Epidermal melanocyte (primary cell): ENCODE data around the gene KRT76.

Experiments used
- DNase-seq: peaks from one replicate; pipeline ENCODE4 v3.0.0; 2011; ENCODE audit warnings: low spot score; ENCODE audit not compliant: insufficient read length

The KRT76 gene

DNA sequence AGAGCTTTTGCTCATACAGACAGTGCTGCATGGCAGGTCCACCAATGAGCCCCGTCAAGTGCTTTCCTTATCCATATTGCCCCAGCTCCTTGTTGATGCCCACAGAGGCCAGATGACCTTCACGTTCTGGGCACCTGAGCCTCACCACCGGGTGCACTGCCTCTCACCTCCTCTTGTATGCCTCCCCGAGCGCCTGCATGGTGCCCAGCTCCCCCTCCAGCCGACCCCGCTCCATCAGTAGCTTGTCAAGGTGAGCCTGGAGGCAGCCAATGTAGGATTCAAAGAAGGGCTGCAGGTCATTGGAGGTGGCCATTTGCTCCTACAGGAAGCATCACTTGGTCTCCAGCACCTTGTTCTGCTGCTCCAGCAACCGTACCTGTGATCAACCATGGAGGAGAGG lies 42.0 kb downstream of the KRT76 start:
- no peak for DNase-seq

DNA sequence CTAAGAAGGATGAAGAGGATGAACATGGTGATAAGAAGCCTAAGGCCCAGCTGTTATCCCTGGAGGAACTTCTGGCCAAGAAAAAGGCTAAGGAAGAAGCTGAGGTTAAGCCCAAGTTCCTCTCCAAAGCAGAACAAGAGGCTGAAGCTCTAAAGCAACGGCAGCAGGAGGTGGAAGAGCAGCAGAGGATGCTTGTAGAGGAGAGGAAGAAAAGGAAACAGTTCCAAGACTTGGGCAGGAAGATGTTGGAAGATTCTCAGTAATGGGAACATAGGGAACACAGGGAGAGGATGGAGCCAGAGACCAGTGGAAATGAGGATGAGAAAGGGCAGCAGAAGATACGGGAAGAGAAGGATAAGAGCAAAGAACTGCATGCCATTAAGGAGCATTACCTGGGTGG lies 46.4 kb downstream of the KRT76 start:
- no peak for DNase-seq

DNA sequence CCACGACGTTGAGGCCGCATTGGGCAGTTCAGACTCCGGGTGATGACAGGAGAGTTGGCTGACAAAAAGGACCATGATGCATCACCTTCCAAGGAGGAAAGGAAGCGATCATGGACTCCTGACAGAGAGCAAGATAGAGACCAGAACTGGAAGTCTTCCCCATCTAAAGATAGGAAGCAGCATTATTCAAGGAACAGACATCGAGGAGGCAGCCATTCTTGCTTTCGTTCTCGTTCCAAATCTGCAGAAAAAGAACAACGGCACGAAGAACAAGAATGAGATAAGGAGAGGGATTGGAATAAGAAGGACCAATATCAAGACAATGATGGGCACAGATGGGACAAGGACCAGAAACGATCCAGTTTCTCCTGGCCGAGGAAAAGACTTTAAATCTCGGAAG lies 46.8 kb downstream of the KRT76 start:
- no peak for DNase-seq

DNA sequence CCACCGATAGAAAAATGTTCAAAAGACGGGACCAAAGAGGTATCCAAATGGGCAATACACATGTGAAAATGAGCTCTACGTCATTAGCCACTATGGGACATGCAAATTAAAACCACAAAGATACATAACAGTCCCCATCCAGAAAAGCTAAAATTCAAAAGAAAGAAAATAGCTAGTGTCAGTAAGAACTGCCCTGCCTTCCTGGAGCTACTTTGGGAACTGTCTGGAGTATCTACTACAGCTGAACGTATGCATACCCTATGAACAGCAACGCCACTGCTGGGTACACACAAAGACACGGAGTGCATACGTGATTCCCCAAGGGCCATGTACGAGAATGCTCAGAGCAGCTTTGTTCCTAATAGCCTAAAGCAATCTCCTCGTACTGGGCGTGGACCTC lies 48.0 kb downstream of the KRT76 start:
- no peak for DNase-seq

DNA sequence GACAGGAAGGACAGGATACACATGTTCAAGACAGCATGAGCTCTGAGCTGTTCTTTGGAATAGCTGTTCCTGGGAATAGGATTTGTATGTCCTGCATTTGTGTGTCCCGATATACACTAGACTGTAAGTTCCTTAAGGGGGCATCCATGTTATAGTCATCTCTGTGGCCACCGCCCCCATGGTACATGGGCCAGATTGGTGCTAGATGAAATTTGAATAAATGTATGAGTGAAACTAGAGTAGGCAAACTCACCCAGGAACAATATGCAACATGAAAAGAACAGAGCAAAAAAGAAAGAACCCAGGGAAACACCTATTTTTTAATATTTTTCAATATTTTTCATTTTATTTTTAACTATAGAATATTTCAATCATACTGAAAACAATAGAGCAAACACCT lies 48.8 kb downstream of the KRT76 start:
- no peak for DNase-seq

DNA sequence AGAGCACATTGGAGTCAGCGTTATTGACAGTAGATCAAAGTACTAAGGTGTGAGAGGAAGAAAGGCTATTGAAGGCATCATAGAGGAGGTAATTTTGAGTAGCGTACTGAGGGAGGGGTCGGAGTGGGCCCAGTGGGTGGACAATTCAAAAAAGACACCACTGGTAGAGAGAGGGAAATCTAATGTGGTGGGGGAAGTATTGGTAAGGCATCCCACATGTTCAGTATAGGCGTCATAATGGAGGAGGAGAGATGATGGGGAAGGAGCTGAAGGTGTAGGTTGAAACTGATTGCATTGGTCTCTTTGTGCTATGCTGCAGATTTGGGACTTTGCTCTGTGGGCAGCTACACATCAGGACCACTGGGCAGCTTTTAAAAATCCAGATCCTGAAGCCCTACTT lies 50.1 kb downstream of the KRT76 start:
- no peak for DNase-seq

DNA sequence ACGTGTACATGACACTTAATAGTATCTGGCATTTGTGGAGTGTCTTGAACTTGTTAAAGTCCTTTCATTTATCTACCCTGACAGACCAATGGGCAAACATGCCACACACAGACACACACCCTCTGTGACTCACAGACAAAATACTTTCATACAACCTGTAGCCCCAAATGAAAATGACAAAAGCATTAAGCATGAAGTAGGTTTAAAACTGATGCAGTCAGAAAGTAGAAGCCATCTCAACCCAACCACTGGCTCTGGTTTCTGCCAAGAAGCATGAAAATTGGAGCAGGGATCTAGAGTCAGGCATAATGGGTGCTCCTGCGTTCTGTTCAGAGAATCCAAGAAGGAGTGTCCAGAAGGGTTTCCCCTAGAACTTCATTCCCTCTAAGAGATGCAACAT lies 50.7 kb downstream of the KRT76 start:
- no peak for DNase-seq

DNA sequence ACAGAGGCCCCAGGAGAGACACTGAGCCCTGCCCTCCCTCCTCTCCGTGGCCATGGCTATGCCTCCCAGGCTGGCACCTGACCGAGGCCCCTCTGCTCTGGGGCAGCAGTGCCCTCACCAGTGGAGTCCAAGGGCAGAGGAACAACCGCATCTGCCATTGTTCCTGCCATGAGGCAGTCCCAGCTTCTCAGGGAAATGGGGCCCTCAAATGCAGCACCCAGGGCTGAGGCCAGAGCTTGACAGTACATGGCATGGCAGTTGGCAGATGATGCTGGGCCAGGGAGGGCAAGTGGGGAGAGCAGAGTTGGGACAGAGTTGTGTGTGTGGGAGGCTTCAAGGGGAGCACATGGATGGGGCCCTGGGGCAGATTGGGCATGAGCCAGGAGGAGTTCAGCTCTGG lies 52.8 kb downstream of the KRT76 start:
- no peak for DNase-seq

DNA sequence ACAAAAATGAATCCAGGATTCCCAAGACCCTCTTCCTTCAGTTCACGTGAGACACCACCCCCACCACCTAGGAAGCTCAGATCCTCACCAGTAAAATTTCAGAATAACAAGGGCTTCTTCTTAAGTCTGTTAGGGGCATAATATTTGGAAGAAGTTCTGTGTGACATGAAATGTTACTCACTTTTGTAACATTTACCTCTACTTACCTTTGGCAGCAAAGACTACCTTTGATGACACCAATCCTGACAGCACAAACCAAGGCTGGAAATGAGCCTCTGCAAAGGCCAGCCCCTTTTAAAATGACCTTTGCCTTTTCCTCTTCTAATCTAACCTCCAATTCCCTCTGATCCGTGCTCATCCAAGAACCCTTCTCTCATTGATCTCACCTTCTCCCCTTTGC lies 54.5 kb downstream of the KRT76 start:
- no peak for DNase-seq

DNA sequence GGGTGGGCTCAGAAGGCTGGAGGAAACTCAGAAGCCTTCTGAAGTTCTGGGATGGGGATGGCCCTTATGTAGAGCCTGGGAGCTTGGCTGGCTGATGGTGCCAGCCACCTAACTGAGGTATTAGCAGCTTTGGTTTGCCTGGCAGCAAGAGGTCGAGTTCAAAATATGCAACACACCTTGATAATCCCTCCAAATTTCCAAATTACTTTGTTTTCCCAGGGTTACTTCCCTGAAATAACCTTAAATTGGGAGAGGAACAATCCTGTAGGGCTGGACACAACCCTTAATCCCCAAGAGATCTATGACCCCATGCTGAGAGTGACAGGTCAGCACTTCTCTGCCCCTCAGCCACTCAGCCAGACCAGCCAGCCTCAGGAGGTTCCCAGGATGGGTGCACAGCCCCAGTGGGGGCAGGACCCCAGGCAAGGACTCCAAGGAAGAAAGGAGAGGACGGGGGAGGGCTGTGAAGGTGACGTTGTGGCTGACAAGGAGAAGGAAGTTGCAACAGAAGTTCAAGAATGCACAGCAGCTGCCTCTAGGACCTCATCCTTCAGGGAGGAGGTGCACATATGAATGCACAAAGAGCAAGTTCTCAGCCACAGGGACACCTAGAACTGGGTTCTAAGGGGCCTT lies 55.2 kb downstream of the KRT76 start:
- DNase-seq: no peak

DNA sequence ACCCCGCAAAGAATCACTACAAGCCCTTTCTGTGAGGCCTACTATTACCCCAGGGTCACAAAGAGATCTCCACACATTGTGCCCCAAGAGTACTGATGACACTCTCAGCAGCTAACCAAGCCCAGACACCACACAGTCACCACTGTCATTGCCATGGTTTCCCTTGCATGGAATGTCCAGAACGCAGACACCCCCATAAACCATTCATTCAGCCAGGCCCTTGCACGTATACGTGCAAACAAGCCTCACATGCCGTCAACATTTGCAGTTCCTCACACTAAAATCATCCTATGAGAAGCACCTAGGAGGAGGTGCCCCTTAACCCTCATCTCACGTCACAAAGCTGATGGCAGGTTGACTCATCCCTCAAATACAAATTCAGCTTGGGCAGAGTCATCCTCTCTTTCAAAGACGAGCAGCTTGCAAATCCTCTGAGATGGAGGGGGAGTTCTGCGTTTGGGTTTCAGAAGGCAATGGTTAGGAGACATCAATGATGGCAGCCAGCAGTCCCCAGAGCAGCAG lies 56.7 kb downstream of the KRT76 start:
- DNase-seq: no peak
